KOPT-K1 (cell line): ENCODE data around the gene NPB.

Experiments
- H3K27ac ChIP-seq: fragments of 200-600 bp; sonication (generic); 2 replicates; pipeline ENCODE4 v1.5.1; 2016; ENCODE audit warnings: antibody characterized with exemption, mild to moderate bottlenecking, low read depth, low read length; ENCODE audit not compliant: poor library complexity, severe bottlenecking
- H3K36me3 ChIP-seq: fragments of 200-600 bp; sonication (generic); 2 replicates; pipeline ENCODE4 v1.5.1; 2017; ENCODE audit warnings: antibody characterized with exemption, mild to moderate bottlenecking, low read length, moderate library complexity; ENCODE audit not compliant: insufficient read depth
- H3K9me3 ChIP-seq: fragments of 200-600 bp; sonication (generic); 2 replicates; pipeline ENCODE4 v1.5.1; 2017; ENCODE audit warnings: antibody characterized with exemption, low read length, mild to moderate bottlenecking; ENCODE audit not compliant: insufficient read depth, poor library complexity, severe bottlenecking

Gene NPB

GRCh38 chr17:81885869-81886548, 16.0 kb upstream of the NPB start:
- peaks cover 97% of the 10 kb centered on the region for H3K36me3 ChIP-seq
- no peak overlapping the region for H3K27ac ChIP-seq
- no peaks in the 10 kb centered on the region for H3K9me3 ChIP-seq

GRCh38 chr17:81888105-81888987, 13.7 kb upstream of the NPB start:
- H3K36me3 ChIP-seq: peaks cover 74% of the 10 kb centered on the region
- H3K27ac ChIP-seq: no peak overlapping the region
- H3K9me3 ChIP-seq: no peaks in the 10 kb centered on the region

- Histone ChIP-seq H3K9me3 (no peaks in the 10 kb centered on the region), H3K36me3 (peaks cover 66% of the 10 kb centered on the region), H3K27ac (no peak overlapping the region)
Observed at GRCh38 chr17:81888988-81889595, 12.9 kb upstream of the NPB start.

GRCh38 chr17:81889602-81890001, 12.4 kb upstream of the NPB start:
- Histone ChIP-seq H3K27ac (peak overlapping the region; percentile 89), H3K36me3 (peaks cover 61% of the 10 kb centered on the region), H3K9me3 (no peaks in the 10 kb centered on the region)

GRCh38 chr17:81890447-81891302, 11.4 kb upstream of the NPB start:
- H3K9me3 ChIP-seq: no peaks in the 10 kb centered on the region
- peak overlapping the region; percentile 89 for H3K27ac ChIP-seq
- H3K36me3 ChIP-seq: peaks cover 58% of the 10 kb centered on the region

GRCh38 chr17:81891303-81891552, 10.8 kb upstream of the NPB start:
- no peaks in the 10 kb centered on the region for H3K9me3 ChIP-seq
- peaks cover 58% of the 10 kb centered on the region for H3K36me3 ChIP-seq
- peak overlapping the region; percentile 89 for H3K27ac ChIP-seq

- Histone ChIP-seq H3K27ac (no peak overlapping the region), H3K36me3 (peaks cover 56% of the 10 kb centered on the region), H3K9me3 (no peaks in the 10 kb centered on the region)
Observed at GRCh38 chr17:81895400-81895799, 6.6 kb upstream of the NPB start.

- H3K27ac ChIP-seq: no peak overlapping the region
- H3K36me3 ChIP-seq: peaks cover 66% of the 10 kb centered on the region
Observed at GRCh38 chr17:81898029-81898866, 3.8 kb upstream of the NPB start.

GRCh38 chr17:81898885-81899284, 3.2 kb upstream of the NPB start:
- Histone ChIP-seq H3K36me3 (peaks cover 73% of the 10 kb centered on the region), H3K9me3 (no peaks in the 10 kb centered on the region), H3K27ac (no peak overlapping the region)

More at GRCh38 chr17:81898029-81898866, 3.8 kb upstream of the NPB start:
- no peaks in the 10 kb centered on the region for H3K9me3 ChIP-seq

GRCh38 chr17:81899514-81900166, 2.4 kb upstream of the NPB start:
- H3K36me3 ChIP-seq: peaks cover 80% of the 10 kb centered on the region
- H3K27ac ChIP-seq: no peak overlapping the region
- H3K9me3 ChIP-seq: no peaks in the 10 kb centered on the region

GRCh38 chr17:81900181-81900820, 1.7 kb upstream of the NPB start:
- Histone ChIP-seq H3K9me3 (no peaks in the 10 kb centered on the region), H3K27ac (no peak overlapping the region), H3K36me3 (peaks cover 83% of the 10 kb centered on the region)

- peaks cover 83% of the 10 kb centered on the region for H3K36me3 ChIP-seq
Observed at GRCh38 chr17:81901167-81902022, 643 bp upstream of the NPB start.

More at GRCh38 chr17:81901167-81902022, 643 bp upstream of the NPB start:
- Histone ChIP-seq H3K27ac (no peak overlapping the region), H3K9me3 (no peaks in the 10 kb centered on the region)
